Suprapubic skin (tissue), 4 donors: ENCODE measurements around the gene ZNF692. TPM values are rescaled to one million over a fixed set of nuclear protein-coding genes. Genes with fewer than 3 reads are reported as not detected.
A peak's percentile ranks its signal among the peaks of the same experiment; 100 is the strongest.

Source experiments
- DNase-seq, 2 donors: peaks; one replicate each; pipeline ENCODE4 v3.0.0-alpha.2; 2019; ENCODE audit warnings: low spot score in 2 of 2
- H3K27ac ChIP-seq: fragments of 200-600 bp; sonication (generic); one replicate; pipeline ENCODE4 v1.5.1; 2019
- H3K27me3 ChIP-seq: fragments of 200-600 bp; sonication (generic); one replicate; pipeline ENCODE4 v1.5.1; 2019
- H3K36me3 ChIP-seq: fragments of 200-600 bp; sonication (generic); one replicate; pipeline ENCODE4 v1.5.1; 2019
- H3K4me1 ChIP-seq: fragments of 200-600 bp; sonication (generic); one replicate; pipeline ENCODE4 v1.5.1; 2019
- H3K4me3 ChIP-seq: fragments of 200-600 bp; sonication (generic); one replicate; pipeline ENCODE4 v1.5.1; 2019; ENCODE audit warnings: mild to moderate bottlenecking
- H3K9me3 ChIP-seq: fragments of 200-600 bp; sonication (generic); one replicate; pipeline ENCODE4 v1.5.1; 2019
- CTCF ChIP-seq, 2 donors: fragments of 200-600 bp in 1 of 2; fragments of 450-650 bp in 1 of 2; sonication (generic) in 1 of 2; IDR thresholded peaks; one replicate each; pipeline ENCODE4 v1.5.1; 2016 to 2019; ENCODE audit warnings: antibody characterized with exemption in 2 of 2, mild to moderate bottlenecking in 1 of 2, moderate library complexity in 1 of 2
- EP300 ChIP-seq: sonication (generic); formaldehyde crosslinking; IDR thresholded peaks from one replicate; pipeline ENCODE4 v1.6.1; 2017; ENCODE audit warnings: antibody characterized with exemption
- POLR2A ChIP-seq, 2 donors: fragments of 450-650 bp; IDR thresholded peaks; one replicate each; pipeline ENCODE4 v1.6.1; 2017; ENCODE audit warnings: antibody characterized with exemption in 2 of 2, mild to moderate bottlenecking in 2 of 2, moderate library complexity in 2 of 2
- POLR2AphosphoS5 ChIP-seq, 3 donors: sonication (generic); formaldehyde crosslinking; IDR thresholded peaks; one replicate each; pipeline ENCODE4 v1.6.1; 2017; ENCODE audit warnings: antibody characterized with exemption in 3 of 3
- WGBS: methylation state at CpG from one replicate; pipeline ENCODE4 v1.1.5; 2018; 5-methylcytosine and 5-hydroxymethylcytosine counted together
- total RNA-seq, 4 donors: library from RNA; depleted of rRNA; stranded (reverse); fragments of >200 nt; gene quantifications; one replicate each; pipeline ENCODE4 v1.1.0, GENCODE V29; 2016

The ZNF692 gene
- total RNA-seq, result 100 to 1,000 TPM in 1 of 4 donors, 10 to 100 TPM in 3; 30.2 to 138 (median 52.6) TPM

GRCh38 chr1:248858891-248859889, at the start of gene ZNF692:
ZNF692 (minus strand) TSS chr1:248859085; CDS start chr1:248858309, 776 bp downstream.
- Histone ChIP-seq H3K4me1 (peaks cover 43% of the 10 kb centered on the region), H3K4me3 (peak within 1 kb of the TSS; percentile 62), H3K9me3 (no peaks in the 10 kb centered on the region), H3K36me3 (peaks cover 10% of the 10 kb centered on the region), H3K27me3 (no peaks in the 10 kb centered on the region), H3K27ac (peak within 1 kb of the TSS; percentile 89)
- 6% methylated on average over 47 of the region's 62 CpGs for WGBS
- TF ChIP-seq EP300 (no peak), POLR2AphosphoS5 (IDR thresholded peaks at IDR 0.05) (peak in 1 of 3 donors; percentile 65), POLR2A (IDR thresholded peaks at IDR 0.05) (peak; percentile 42 to 68)
- DNase-seq, result peak; percentile 98

GRCh38 chr1:248906753-248907661, 48.1 kb upstream of the ZNF692 start:
- H3K27me3 ChIP-seq, result no peaks in the 10 kb centered on the region
- no peaks in the 10 kb centered on the region for H3K9me3 ChIP-seq
- peaks cover 14% of the 10 kb centered on the region for H3K4me1 ChIP-seq
- 24% methylated on average over 18 of the region's 18 CpGs for WGBS
- H3K27ac ChIP-seq, result peak overlapping the region; percentile 91
- TF ChIP-seq POLR2A (IDR thresholded peaks at IDR 0.05), result no peak
- no peak for TF ChIP-seq POLR2AphosphoS5 (IDR thresholded peaks at IDR 0.05)
- TF ChIP-seq CTCF (IDR thresholded peaks at IDR 0.05), result no peak
- no peak for TF ChIP-seq EP300
- H3K4me3 ChIP-seq, result peak overlapping the region; percentile 66
- no peaks in the 10 kb centered on the region for H3K36me3 ChIP-seq
- no peak for DNase-seq

GRCh38 chr1:248906009-248906752, 47.3 kb upstream of the ZNF692 start, which contains the start of gene PGBD2:
PGBD2 (plus strand) TSS chr1:248906235; CDS start chr1:248913863, 7,628 bp downstream.
- under 1% methylated on average over 56 of the region's 80 CpGs for WGBS
- H3K4me3 ChIP-seq, result peak within 1 kb of the TSS; percentile 66
- H3K27me3 ChIP-seq, result no peaks in the 10 kb centered on the region
- no peaks in the 10 kb centered on the region for H3K36me3 ChIP-seq
- H3K27ac ChIP-seq, result peak within 1 kb of the TSS; percentile 91
- DNase-seq, result peak; percentile 96 to 97
- no peaks in the 10 kb centered on the region for H3K9me3 ChIP-seq
- peak in 2 of 3 donors; percentile 89 to 91 for TF ChIP-seq POLR2AphosphoS5 (IDR thresholded peaks at IDR 0.05)
- peak; percentile 24 to 69 for TF ChIP-seq CTCF (IDR thresholded peaks at IDR 0.05)
- TF ChIP-seq EP300, result no peak
- peak; percentile 60 to 65 for TF ChIP-seq POLR2A (IDR thresholded peaks at IDR 0.05)
- H3K4me1 ChIP-seq, result peaks cover 14% of the 10 kb centered on the region

GRCh38 chr1:248905662-248906008, 46.8 kb upstream of the ZNF692 start:
- TF ChIP-seq POLR2AphosphoS5 (IDR thresholded peaks at IDR 0.05) (no peak), EP300 (no peak), CTCF (IDR thresholded peaks at IDR 0.05) (no peak), POLR2A (IDR thresholded peaks at IDR 0.05) (no peak)
- WGBS, result 30% methylated on average over 4 of the region's 4 CpGs

More at GRCh38 chr1:248905662-248906008, 46.8 kb upstream of the ZNF692 start:
- H3K4me1 ChIP-seq, result peaks cover 14% of the 10 kb centered on the region
- H3K9me3 ChIP-seq, result no peaks in the 10 kb centered on the region
- H3K27ac ChIP-seq, result peak overlapping the region; percentile 91
- H3K27me3 ChIP-seq, result no peaks in the 10 kb centered on the region
- no peaks in the 10 kb centered on the region for H3K36me3 ChIP-seq
- H3K4me3 ChIP-seq, result peak overlapping the region; percentile 66
- no peak for DNase-seq
